Measurements from ENCODE around the gene LEMD3.

The LEMD3 gene

DNA sequence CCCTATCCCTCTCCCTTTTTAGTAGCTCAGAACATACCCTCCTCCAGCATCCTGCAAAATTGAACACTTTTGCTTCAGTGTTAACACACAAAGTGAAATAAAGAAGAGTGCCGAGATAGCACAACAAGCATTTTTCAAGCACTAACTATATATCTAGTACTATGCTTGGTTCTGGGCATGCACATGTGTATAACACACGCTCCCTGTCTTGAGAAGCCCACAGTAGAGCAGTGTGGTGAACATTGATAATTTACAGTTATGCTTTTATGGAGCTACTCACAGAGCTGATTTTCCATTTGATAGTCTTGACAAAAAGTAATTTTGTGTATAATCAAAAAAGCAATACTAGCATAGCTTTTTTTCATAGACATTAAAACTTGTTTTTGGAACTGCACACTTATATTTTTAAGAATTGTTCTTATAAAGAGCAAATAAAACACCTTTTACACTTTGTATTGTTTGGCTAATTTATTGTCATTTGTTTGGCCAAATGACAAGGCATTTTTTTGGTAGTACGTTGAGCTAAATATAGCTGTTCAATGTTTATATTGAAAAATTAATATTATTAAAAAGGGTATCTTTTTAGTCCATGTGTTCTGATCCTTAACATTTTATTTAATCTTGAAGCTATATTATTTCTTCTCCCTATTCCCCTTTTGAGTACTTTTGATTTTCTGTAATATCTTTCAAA lies 39.7 kb downstream of the LEMD3 start:
- DNase-seq = no peak

DNA sequence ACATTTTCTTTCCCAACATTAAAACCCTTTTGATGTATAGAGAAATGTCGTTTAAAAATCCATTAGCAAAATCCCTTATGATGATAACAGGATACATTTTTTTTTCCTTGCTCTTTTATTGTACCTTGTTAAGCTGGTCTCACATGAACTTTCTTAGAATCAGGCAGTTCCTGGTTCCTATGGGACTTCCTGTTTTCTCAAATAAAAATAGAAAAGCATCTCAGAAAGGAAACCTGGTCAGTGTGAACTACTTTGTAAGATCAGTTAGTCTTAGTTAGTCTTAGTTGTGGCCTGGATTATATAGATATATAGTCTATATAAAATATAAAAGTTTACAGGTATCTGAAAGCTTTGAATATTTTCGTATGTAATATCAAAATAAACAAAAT lies 40.3 kb downstream of the LEMD3 start:
- DNase-seq = peak; percentile 75

DNA sequence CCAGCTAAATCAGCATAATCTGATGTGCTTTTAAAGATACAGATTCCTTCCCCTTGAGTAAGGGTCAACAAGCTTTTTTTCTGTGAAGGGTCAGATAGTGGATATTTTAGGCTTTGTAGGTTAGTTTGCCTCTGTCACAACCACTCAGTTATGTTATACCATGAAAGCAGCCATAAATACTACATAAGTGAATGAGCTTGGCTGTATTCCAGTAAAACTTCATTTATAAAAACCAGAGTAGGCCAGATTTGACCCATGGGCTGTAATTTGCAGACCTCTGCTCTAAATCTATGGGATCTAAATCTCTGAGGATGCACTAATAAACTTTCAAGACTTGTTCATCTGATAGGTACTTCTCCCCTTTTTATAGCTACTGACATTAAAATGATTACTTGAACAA lies 47.7 kb downstream of the LEMD3 start:
- no peak for DNase-seq

DNA sequence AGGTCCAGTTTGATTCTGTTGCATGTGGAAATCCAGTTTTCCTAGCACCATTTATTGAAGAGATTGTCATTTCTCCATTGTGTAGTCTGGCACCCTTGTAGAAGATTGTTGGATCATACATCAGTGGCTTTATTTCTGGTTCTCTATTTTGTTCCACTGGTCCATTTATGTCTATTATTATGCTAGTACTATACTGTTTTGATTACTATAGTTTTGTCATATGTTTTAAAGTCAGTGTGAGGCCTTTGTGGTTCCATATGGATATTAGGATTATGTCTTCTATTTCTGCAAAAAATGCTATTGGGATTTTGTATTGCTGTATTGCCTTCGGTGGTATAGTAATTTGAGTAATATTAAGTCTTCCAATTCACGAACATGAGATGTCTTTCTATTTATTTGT lies 51.4 kb downstream of the LEMD3 start:
- no peak for DNase-seq

DNA sequence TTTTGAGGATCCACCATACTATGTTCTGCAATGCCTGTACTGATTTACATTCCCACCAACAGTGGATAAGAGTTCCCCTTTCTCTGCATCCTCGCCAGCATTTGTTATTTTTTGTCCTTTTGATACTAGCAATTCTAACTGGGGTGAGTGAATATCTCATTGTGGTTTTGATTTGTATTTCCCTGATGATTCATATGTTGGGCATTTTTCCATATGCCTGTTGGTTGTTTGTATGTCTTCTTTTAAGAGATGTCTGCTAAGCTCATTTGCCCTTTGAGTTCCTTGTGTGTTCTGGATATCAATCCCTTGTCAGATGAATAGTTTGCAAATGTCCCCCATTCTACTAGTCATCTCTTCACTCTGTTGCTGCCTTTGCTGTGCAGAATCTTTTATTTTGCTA lies 60.1 kb downstream of the LEMD3 start:
- DNase-seq = no peak

DNA sequence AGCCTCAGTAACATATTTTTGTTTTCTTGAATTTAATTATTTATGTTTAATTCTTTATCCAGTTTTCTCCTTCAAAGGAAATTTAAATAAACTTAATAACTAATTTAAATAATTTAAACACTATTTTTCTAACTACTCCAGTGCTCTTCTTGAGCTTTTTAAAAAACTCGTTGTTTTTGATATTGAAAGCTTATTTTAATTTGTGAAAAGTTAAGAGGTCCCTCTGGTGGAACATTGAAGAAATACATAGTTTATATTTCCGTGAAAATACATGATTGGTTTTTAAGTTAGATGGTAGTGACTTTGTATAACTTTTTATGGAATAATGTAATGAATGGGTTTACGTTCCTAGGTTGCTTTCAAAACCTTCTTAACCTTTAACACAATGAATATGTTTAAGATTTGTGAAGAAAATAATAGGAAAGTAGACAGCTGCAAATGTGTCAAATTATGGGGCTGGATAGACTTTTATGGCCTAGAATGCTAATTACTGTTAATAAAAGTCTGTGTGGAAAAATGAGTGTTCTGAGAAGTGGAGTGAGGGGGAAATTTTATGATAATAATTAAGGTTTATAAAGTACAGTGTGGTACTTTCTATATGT lies 63.2 kb downstream of the LEMD3 start:
- peak; percentile 7 for DNase-seq

DNA sequence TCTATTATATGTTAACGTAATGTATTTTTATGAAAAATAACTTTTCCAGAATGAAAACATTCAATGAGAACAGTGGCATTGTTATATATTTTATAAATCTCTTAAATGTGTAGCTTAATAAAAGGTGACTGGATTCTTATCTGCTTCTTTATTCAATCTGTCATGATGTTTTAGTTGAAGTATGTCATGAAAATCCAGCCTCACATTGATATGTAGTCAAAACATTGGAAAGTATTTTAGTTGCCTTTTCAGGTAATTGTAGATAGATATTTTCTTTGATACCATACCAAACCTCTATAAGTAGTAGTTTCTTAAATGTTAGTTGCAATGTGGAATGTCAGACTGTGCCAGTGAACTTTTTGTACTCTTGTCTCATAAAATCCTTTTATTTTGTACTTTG lies 67.8 kb downstream of the LEMD3 start:
- DNase-seq = no peak

DNA sequence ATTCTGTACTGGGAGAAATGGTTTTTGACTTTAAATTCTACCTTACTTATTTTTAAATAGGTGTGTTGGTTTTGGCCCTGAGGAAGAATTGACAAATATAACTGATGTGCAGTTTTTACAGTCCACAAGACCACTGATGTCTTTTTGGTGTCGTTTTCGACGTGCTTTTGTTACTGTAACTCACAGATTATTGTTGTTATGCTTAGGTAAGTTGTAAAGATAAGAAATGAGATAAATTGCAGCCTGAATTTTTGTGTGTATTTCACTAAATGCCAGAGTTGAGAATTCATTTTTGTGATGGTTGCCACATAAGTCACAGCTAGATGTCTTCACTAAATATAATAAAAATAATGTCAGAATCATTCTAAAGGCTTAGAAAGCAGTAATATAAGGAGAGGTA lies 69.2 kb downstream of the LEMD3 start:
- DNase-seq = no peak

DNA sequence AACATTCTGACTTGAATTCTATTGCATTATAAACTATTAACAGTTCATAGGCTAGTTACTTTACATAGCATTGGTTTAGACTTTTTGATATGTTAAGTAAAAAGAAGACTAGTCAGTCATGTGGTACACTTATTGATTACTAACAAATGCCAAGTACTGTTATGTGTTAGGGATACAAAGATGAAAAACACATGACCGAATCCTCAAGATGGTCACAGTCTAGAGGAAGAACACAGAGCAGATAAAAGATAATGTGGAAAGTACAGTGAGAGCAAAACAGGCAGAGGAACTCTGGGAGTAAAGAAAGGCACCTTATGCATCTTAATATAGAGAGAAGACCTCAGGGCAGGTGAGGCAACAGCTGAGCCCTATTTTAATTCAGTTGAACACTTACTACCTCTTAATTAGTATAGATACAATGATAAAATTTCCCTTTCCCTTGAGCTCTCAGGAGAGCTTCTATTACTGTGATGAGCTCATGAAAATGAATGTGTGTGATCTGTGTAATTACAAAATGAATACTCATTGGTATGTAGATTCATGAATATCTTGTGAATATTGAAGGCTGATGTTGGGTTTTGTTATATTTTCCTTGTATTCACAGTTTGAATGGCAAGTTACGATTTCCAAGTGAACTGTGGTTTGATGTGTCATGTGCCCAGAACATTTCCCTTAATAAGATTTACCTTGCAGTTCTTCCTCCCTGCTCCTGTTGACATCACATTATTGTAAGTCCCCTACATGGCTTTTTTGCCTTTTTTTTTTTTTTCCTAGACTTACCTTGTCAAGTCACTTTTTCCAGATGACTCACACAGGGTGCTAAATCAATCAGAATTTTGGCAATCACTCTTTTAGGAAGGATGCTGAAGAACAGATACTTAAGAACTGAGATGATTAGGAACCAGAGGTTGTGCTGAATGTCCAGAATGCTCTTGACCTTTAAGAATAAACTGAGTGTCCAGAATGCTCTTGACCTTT lies 79.6 kb downstream of the LEMD3 start:
- no peak for DNase-seq

DNA sequence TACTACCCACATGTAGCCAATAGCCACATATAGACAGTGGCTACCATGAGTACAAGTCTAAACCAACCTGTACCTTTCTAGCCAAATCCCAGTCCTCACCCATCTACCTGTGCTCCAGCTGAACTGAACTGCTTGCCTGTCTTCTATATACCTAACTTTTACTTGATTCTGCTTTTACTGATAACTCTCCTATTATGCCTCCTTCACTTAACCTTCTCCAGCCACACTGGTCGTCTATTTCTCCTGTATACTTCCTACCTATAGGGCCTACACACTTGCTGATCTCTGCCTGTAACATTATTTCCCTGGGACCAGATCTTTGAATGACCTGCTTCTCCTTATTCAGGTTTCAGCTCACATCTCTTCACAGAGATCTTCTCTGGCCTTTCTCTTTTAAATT lies 83.1 kb downstream of the LEMD3 start:
- no peak for DNase-seq

DNA sequence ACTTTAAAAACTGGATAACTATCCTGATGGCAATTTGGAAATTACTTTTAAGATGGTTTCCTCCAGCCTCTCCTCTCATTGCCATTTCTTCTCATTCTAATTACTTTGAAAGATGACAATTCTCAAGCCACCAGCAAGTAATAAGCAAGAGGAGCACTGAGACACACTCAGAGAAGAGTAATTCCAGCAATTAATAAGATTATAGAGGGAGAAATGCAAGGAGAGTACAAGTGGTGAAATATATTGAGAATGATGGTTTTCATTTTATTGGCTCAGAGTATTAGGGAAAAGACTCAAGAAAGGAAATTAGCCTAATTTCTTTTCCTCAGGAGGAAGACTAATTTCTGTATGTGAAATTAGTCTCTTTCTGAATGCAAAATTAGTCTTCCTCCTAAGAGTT lies 88.6 kb downstream of the LEMD3 start:
- DNase-seq = no peak

DNA sequence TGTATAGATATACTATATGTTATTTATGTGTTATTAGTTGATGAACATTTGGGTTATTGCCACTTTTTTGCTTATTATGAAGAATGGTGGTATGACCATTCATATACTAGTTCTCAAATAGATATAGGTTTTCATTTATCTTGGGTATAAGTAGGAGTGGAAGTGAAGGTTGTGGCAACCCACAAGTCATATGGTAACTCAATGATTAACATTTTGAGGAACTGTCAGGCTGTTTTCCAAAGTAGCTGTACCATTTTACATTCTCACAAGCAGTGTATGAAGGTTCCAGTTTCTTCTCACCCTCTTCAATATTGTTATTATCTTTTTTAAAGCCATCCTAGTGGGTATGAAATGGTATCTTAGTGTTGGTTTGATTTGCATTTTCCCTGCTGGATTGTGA lies 90.1 kb downstream of the LEMD3 start:
- DNase-seq = no peak

DNA sequence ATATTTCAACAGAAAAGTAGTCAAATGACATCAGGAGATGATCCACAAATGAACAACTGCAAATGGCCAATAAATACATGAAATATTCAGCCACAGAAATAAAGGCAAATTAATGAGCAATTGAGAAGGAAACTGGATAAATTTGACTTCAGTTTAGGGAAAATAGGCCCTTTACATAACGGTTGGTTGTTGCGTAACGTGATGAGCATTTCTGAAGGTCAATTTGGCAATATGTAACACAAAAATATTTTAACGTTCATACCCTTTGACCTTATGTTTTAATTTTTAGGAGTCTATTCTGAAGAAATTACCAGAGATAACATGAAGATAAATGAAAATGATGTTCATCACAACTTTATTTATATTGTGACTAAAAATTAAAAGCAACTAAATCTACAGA lies 94.4 kb downstream of the LEMD3 start:
- DNase-seq = no peak

DNA sequence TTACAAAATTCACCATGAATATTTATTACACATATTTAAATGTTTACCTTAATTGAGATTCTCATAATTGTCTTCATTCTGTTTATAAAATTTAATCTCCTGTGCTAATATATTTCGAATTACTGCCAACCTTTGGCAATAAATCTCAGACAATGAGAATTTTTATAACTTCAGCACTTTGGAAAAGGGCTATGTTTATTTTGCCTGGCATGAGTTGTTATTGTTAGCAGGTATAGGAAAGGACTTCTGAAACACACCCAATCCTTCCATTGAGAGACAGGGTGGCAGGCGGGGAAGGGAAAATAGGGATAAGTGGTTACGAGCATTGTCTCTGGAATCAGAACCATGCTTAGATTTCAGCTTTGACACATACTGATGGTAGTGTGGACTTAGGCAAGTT lies 97.0 kb downstream of the LEMD3 start:
- DNase-seq = no peak

DNA sequence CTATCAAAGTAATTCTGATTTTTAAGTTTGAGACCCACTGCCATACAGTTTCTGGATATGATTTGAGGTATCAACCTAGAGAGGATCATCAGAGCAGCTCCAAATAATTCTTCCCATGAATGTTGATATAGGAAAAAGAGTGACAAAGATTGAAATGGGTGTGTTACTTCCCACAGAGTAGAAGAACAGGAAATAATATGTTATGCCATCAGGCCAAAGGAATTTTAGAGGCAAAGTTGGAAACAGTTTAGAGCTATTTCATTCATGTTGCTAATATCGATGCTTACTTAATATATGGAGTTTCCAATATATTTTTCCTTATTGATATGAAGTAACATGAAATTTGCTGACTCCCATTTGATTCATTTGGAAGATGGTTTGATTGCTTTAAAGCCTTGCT lies 100.2 kb downstream of the LEMD3 start:
- DNase-seq = no peak

DNA sequence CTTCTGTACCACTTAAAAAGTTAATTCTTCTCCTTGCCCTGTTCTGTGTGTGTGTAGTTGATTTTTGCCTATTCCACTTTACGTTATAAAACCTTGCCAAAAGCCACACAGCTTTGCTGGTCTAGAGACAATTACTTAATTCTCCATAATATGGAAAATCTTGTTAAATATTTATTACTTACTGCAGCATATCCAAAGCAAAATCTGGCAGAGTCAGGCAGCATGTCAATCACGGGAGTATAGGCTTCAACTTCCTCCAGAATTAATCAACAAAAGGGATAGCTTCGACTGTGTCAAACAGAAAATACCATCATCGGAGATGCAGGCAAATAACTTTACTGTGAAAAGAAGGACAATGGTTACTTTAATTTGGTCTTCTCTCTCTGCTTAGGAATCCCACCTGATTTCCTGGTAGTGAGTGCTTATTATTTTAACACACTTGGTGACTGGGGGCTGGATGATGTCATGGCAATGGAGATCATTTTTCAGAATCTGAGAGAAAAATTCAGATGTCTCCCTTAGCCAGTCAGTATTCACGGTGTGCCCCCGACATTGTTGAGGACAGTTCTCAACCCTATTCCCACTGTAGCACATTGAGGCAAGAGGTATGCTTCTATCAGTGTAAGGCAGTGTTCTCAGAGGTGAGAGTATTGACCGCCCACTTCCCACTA lies 105.4 kb downstream of the LEMD3 start:
- DNase-seq = no peak

DNA sequence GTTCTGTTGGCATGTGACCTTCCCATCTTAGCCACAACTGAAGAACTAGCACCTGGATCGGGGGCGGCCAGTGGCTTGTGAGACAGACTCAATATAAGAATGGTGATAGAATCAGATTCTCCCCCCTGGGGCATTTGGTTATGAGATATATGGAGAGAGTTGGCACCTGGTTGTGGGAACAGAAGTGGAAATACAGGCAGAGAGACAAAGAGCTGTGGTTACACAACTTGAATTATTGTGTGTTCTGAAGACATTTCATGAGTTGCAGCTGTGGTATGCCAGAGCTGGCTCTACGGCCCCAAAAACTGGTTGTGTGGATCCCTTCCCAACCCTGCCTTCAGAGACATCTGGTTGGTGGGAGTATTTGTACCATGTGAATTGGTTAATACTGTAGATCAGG lies 106.2 kb downstream of the LEMD3 start:
- no peak for DNase-seq

DNA sequence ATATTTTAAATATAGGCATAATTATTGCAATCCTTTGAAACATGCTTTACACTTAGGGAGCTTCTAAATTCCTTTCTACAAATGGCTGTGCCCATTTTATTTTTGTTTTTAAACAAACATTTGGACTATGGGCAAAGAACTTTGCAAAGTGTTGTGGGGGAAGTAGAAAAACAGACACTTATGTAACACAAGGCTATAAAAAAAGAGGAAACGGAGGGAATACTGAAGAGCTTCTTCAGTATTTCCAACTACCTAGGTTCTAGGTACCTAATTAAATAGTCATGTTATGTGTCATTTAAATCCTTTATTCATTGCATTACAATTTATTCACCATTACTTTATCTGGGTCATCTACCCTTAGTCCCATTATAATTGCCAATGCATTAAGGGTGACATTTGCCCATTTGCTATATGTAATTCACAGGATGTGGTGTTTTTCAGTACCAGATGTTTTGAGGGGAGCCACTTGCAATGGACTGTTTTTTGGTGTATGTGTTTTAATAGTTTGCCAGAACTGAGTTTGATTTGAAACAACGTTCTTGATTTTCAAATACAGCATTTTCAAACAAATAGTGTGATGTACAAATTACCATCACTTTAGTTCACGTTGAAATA lies 107.6 kb downstream of the LEMD3 start:
- DNase-seq = peak; percentile 50

DNA sequence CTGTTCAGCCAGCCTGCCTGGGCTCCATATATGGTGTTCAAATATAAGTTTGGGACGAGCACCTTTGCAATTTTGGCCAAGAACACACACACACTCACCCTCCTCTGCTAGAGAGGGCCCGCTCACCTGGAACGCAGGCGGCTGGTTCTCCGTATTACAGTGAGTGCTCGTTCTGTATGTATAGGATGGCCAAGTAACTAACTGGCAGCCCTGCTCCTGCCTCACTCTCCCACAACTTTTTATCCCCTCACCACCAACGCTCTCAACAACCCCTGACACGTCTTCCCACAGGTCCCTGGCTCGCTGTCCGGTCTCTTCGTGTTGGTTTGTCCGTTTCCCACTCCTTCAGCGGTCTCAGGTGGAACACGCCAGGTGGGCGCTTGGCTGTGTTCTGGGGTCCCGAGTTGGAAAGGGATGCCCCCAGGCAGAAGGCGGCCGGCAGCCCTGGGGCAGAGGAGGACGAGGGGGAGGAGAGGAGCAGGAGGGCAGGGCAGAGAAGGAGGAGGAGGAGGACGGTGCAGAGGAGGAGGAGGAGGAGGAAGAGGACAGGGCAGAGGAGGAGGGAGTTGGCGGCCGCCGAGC lies 108.7 kb downstream of the LEMD3 start:
- DNase-seq = no peak

DNA sequence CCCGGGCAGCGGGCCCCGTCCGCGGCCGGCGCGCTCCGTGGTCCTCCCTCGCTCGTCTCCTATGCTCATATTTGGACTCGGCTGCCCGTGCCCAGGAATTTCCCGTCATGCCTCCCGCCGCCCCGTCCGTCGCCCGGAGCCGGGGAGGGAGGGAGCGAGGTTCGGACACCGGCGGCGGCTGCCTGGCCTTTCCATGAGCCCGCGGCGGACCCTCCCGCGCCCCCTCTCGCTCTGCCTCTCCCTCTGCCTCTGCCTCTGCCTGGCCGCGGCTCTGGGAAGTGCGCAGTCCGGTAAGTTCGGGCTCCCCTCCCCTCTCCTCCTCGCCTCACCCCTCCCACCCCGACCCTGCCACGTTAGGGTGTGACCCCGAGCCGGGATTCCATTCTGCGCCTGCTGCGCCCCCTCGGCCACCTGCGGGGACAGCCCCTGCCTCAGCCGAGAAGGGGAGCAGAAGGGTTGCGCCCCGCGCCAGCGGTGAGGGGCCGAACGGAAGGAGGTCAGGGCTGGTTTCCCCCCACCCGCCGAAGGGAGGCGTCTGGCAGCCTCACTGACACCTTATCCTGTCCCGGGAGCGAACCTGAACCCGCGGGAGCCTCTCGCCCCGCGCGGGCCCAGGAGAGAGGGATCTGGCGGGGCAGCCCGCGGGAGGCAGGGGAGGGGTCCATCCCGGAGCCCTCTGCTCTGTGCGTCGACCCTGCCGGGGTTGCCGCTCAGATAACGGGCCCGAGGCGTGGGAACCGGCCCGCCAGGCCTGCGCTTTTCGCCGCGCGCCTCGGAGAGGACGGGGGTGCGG lies 109.4 kb downstream of the LEMD3 start, which contains the start of gene MSRB3:
TSS of gene MSRB3 (plus strand) at position 108 of the 793 bp plus-strand sequence. CDS start 29,897 bp downstream, outside the sequence.
- DNase-seq = no peak

DNA sequence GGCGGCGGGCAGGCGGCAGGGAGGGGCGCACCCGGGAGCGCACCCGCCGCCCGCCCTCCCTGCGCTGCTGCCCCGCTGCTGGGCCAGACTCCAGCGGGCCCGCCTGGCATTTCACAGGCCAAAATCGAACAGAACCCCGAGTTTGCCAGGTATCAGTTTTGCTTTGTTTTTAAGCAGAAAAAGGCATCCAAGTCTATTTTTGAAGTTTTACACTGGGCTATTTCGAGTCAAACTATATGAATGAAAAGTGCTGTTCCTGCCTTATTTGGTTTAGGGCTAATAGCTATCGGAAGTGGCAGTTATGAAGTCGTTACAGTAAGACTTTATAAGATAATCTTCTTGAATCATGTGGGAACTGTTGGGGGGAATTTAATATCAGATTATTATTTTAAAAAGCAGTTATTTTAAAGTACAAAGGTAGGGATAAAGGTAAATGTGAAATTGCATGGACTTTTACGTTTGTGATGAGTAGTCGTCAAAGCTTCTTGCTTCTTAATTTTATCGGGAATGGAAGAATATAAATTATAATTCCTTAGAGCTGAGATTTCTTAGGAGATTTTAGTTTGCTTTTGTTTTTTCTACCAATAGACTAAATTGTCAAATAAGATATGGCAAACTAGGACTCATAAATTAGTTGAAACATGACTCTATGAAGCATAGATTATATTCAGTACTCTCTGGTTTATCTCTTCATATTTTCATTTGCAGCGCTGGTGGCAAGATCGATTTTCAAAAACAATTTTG lies 110.2 kb downstream of the LEMD3 start:
- no peak for DNase-seq
